Breast epithelium (tissue), 3 donors: Measurements from ENCODE around the gene FXYD3.

Experiments used
- CTCF ChIP-seq, 3 donors: fragments of 450-650 bp; IDR thresholded peaks; one replicate each; pipeline ENCODE4 v1.5.1; 2016 to 2017; ENCODE audit warnings: antibody characterized with exemption in 3 of 3, mild to moderate bottlenecking in 3 of 3, moderate library complexity in 3 of 3
- POLR2A ChIP-seq: fragments of 450-650 bp; IDR thresholded peaks from one replicate; pipeline ENCODE4 v1.6.1; 2016; ENCODE audit warnings: antibody characterized with exemption, mild to moderate bottlenecking, moderate library complexity
- POLR2AphosphoS5 ChIP-seq, 3 donors: sonication (generic); formaldehyde crosslinking; IDR thresholded peaks; one replicate each; pipeline ENCODE4 v1.6.1; 2017; ENCODE audit warnings: antibody characterized with exemption in 3 of 3

GRCh38 chr19:35140962-35141836 lies 25.6 kb downstream of the FXYD3 start:
- TF ChIP-seq POLR2A: no peak
- TF ChIP-seq POLR2AphosphoS5 (IDR thresholded peaks at IDR 0.05): peak; percentile 20 to 64 (median 28)
- TF ChIP-seq CTCF (IDR thresholded peaks at IDR 0.05): peak in 1 of 3 donors; percentile 25
